Trophoblast cell (in vitro differentiated cells and primary cell): ENCODE data around the gene AKAP13.

Experiments used
- DNase-seq, 2 donors: peaks; one replicate each; pipeline ENCODE4 v3.0.0-alpha.2; 2016
- H2AFZ ChIP-seq: 2 replicates; pipeline ENCODE4 v1.6.1; 2013; ENCODE audit warnings: low read length, moderate library complexity, mild to moderate bottlenecking; ENCODE audit not compliant: insufficient read depth, poor library complexity
- H2AK5ac ChIP-seq: 2 replicates; pipeline ENCODE4 v1.6.1; 2013; ENCODE audit warnings: mild to moderate bottlenecking, low read length
- H2BK120ac ChIP-seq: 2 replicates; pipeline ENCODE4 v1.6.1; 2013; ENCODE audit warnings: low read length, mild to moderate bottlenecking, moderate library complexity; ENCODE audit not compliant: insufficient read depth, poor library complexity
- H2BK12ac ChIP-seq: 2 replicates; pipeline ENCODE4 v1.6.1; 2013; ENCODE audit warnings: mild to moderate bottlenecking, low read length, moderate library complexity
- H2BK5ac ChIP-seq: 2 replicates; pipeline ENCODE4 v1.6.1; 2013; ENCODE audit warnings: low read length, low read depth, moderate library complexity, mild to moderate bottlenecking; ENCODE audit not compliant: poor library complexity
- H3K14ac ChIP-seq: 2 replicates; pipeline ENCODE4 v1.6.1; 2013; ENCODE audit warnings: mild to moderate bottlenecking, low read length
- H3K18ac ChIP-seq: 2 replicates; pipeline ENCODE4 v1.6.1; 2013; ENCODE audit warnings: mild to moderate bottlenecking, low read length
- H3K23ac ChIP-seq: 2 replicates; pipeline ENCODE4 v1.6.1; 2013; ENCODE audit warnings: low read length
- H3K27ac ChIP-seq: 2 replicates; pipeline ENCODE4 v1.5.1; 2013; ENCODE audit warnings: low read depth, mild to moderate bottlenecking, inconsistent platforms, low read length, moderate library complexity
- H3K27me3 ChIP-seq: 2 replicates; pipeline ENCODE4 v1.6.1; 2013; ENCODE audit warnings: inconsistent platforms, mild to moderate bottlenecking, low read length, moderate library complexity; ENCODE audit not compliant: insufficient read depth
- H3K36me3 ChIP-seq, 2 experiments: 1 replicate in 1 of 2; 2 replicates in 1 of 2; pipeline ENCODE4 v1.6.1; 2013; ENCODE audit warnings: low read length in 2 of 2, mild to moderate bottlenecking in 2 of 2, moderate library complexity in 1 of 2; ENCODE audit not compliant: insufficient read depth in 2 of 2, control insufficient read depth in 1 of 2
- H3K4ac ChIP-seq: 2 replicates; pipeline ENCODE4 v1.6.1; 2013; ENCODE audit warnings: low read depth, mild to moderate bottlenecking, low read length, moderate library complexity
- H3K4me1 ChIP-seq, 2 experiments: 1 replicate in 1 of 2; 2 replicates in 1 of 2; pipeline ENCODE4 v1.6.1; 2013; ENCODE audit warnings: low read length in 2 of 2, mild to moderate bottlenecking in 2 of 2, moderate library complexity in 1 of 2; ENCODE audit not compliant: insufficient read depth in 2 of 2, control insufficient read depth in 1 of 2
- H3K4me2 ChIP-seq: 2 replicates; pipeline ENCODE4 v1.6.1; 2013; ENCODE audit warnings: inconsistent platforms, mild to moderate bottlenecking, low read length, moderate library complexity
- H3K4me3 ChIP-seq: 2 replicates; pipeline ENCODE4 v1.5.1; 2013; ENCODE audit warnings: mild to moderate bottlenecking, low read depth, low read length, inconsistent platforms
- H3K79me1 ChIP-seq: one replicate; pipeline ENCODE4 v1.6.1; 2013; ENCODE audit warnings: low read length
- H3K79me2 ChIP-seq: 2 replicates; pipeline ENCODE4 v1.6.1; 2013; ENCODE audit warnings: low read length, mild to moderate bottlenecking; ENCODE audit not compliant: control insufficient read depth, insufficient read depth, poor library complexity
- H3K9ac ChIP-seq: 2 replicates; pipeline ENCODE4 v1.6.1; 2013; ENCODE audit warnings: mild to moderate bottlenecking, low read length
- H3K9me3 ChIP-seq: 2 replicates; pipeline ENCODE4 v1.6.1; 2013; ENCODE audit warnings: low read depth, mild to moderate bottlenecking, control low read depth, inconsistent platforms, low read length; ENCODE audit not compliant: insufficient read depth
- H4K12ac ChIP-seq: 2 replicates; pipeline ENCODE4 v1.6.1; 2013; ENCODE audit warnings: low read depth, mild to moderate bottlenecking, low read length, moderate library complexity
- H4K8ac ChIP-seq: 2 replicates; pipeline ENCODE4 v1.6.1; 2013; ENCODE audit warnings: low read depth, mild to moderate bottlenecking, low read length, moderate library complexity
- H4K91ac ChIP-seq: one replicate; pipeline ENCODE4 v1.6.1; 2013; ENCODE audit warnings: low read depth, mild to moderate bottlenecking, low read length, moderate library complexity
- WGBS: extraction: QIAGEN DNeasy Blood & Tissue Kit; methylation state at CpG from one replicate; pipeline ENCODE4 v1.1.7; 2013; ENCODE audit warnings: missing lambda C conversion rate; ENCODE audit not compliant: insufficient read length, insufficient coverage; ENCODE audit errors: extremely low coverage; 5-methylcytosine and 5-hydroxymethylcytosine counted together

The AKAP13 gene

DNA sequence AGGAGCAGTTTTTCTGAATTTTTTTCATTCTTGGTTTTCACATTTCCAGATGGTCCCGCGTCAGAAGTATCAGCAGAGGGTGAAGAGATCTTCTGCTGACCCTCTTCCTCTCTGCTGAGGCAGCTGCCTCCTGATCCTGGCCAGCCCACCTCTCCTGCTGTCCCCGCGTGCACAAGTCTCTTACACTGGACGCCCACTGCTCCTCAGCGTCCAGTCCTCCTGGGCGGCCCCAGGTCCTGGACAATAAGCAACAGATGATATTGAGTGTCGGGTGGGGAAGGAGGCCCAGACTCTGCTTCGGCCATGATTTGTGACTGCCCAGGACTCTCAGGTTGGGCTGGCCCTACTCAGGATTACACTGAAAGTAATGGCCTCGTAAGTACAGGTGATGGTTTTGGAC, 364.2 kb downstream of the AKAP13 start:
- Histone ChIP-seq H3K36me3 (peaks cover 52 to 70% of the 10 kb centered on the region in 2 experiments), H3K27ac (no peak overlapping the region), H2BK5ac (no peak overlapping the region), H3K23ac (no peak overlapping the region), H3K4me3 (no peak overlapping the region), H3K27me3 (no peaks in the 10 kb centered on the region), H3K9ac (no peak overlapping the region), H3K4me1 (no peaks in the 10 kb centered on the region), H2AFZ (no peak overlapping the region), H2AK5ac (no peak overlapping the region), H3K14ac (no peak overlapping the region), H3K4me2 (no peak overlapping the region), H3K4ac (no peak overlapping the region), H4K12ac (no peak overlapping the region), H3K18ac (no peak overlapping the region), H3K79me2 (no peaks in the 10 kb centered on the region), H2BK12ac (no peak overlapping the region), H4K91ac (no peak overlapping the region), H3K9me3 (no peaks in the 10 kb centered on the region), H4K8ac (no peak overlapping the region), H2BK120ac (no peak overlapping the region), H3K79me1 (no peaks in the 10 kb centered on the region)
- no peak for DNase-seq
- WGBS = no CpG with 5 or more reads among the region's 10 CpGs

DNA sequence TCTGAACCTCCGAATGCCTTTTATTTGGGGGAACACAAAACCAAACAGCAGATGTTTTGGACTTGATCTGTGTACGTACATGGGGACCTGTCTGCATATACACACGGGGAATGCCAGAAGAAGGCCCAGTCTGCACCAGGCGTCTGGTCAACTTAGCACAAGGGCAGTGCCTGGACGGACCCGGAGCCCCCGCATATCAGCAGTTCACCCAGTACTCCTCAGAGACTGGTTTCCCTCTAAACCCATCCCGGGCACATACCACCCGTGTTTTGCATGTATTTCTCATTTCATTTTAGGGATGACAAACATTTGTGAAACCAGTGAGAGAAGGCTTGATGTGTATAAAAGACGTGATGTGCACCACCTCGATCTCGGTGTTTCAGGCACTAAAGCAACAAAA, 364.6 kb downstream of the AKAP13 start:
- no peak overlapping the region for H3K18ac ChIP-seq
- H3K14ac ChIP-seq = no peak overlapping the region
- H3K9me3 ChIP-seq = no peaks in the 10 kb centered on the region
- WGBS = no CpG with 5 or more reads among the region's 12 CpGs
- H2BK120ac ChIP-seq = no peak overlapping the region
- no peaks in the 10 kb centered on the region for H3K4me1 ChIP-seq
- H3K23ac ChIP-seq = no peak overlapping the region
- DNase-seq = no peak
- H3K27ac ChIP-seq = no peak overlapping the region
- no peaks in the 10 kb centered on the region for H3K79me2 ChIP-seq
- H2BK5ac ChIP-seq = no peak overlapping the region
- no peak overlapping the region for H2BK12ac ChIP-seq
- H4K91ac ChIP-seq = no peak overlapping the region
- no peak overlapping the region for H3K4ac ChIP-seq
- H3K27me3 ChIP-seq = no peaks in the 10 kb centered on the region
- H4K12ac ChIP-seq = no peak overlapping the region
- H4K8ac ChIP-seq = no peak overlapping the region
- no peak overlapping the region for H2AFZ ChIP-seq
- no peak overlapping the region for H3K9ac ChIP-seq
- no peak overlapping the region for H3K4me2 ChIP-seq
- peaks cover 54 to 69% of the 10 kb centered on the region in 2 experiments for H3K36me3 ChIP-seq
- H3K79me1 ChIP-seq = no peaks in the 10 kb centered on the region
- H3K4me3 ChIP-seq = no peak overlapping the region
- H2AK5ac ChIP-seq = no peak overlapping the region

DNA sequence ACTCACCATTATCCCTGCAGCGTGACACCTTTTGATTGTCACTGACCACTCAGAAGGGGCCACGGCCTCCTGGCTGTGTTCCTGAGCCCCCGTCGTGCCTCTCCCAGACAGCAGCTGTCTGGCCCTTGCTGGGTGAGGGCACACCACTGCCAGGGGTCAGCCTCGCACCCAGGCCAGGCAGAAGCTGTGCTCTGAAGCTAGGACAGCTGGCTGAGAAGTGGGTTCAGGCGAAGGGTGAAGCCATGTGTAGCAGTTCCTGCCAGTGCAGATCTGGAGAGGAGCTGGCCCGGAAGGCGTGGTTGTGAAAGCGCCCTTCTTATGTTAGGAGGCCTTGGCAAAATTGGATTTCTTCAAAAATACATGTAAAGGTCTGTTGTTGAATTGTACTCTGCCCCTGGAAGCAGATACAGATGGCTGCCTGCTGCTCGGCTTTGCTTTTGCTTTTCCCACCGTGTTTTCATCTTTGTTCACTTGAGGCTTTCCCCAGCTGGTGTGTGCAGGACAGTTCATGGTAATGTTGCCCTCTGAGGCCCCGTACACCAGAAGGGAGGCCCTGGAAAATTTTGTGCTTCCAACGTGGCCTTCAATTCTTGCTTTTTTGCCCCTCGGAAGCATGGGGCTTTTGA, 365.2 kb downstream of the AKAP13 start:
- no peak overlapping the region for H2BK120ac ChIP-seq
- no peaks in the 10 kb centered on the region for H3K79me2 ChIP-seq
- no peak overlapping the region for H3K4me2 ChIP-seq
- H3K36me3 ChIP-seq = peaks cover 52 to 66% of the 10 kb centered on the region in 2 experiments
- no peak overlapping the region for H4K91ac ChIP-seq
- H3K9me3 ChIP-seq = no peaks in the 10 kb centered on the region
- H3K23ac ChIP-seq = no peak overlapping the region
- H3K79me1 ChIP-seq = no peaks in the 10 kb centered on the region
- H2BK5ac ChIP-seq = no peak overlapping the region
- H4K8ac ChIP-seq = no peak overlapping the region
- no peaks in the 10 kb centered on the region for H3K27me3 ChIP-seq
- H4K12ac ChIP-seq = no peak overlapping the region
- H3K14ac ChIP-seq = no peak overlapping the region
- no peak overlapping the region for H3K27ac ChIP-seq
- no peak overlapping the region for H3K9ac ChIP-seq
- no peak overlapping the region for H2AFZ ChIP-seq
- WGBS = no CpG with 5 or more reads among the region's 14 CpGs
- H3K18ac ChIP-seq = no peak overlapping the region
- no peak overlapping the region for H2AK5ac ChIP-seq
- no peak for DNase-seq
- peak overlapping the region; percentile 16 for H3K4me3 ChIP-seq
- H3K4me1 ChIP-seq = no peaks in the 10 kb centered on the region
- H3K4ac ChIP-seq = no peak overlapping the region
- no peak overlapping the region for H2BK12ac ChIP-seq

DNA sequence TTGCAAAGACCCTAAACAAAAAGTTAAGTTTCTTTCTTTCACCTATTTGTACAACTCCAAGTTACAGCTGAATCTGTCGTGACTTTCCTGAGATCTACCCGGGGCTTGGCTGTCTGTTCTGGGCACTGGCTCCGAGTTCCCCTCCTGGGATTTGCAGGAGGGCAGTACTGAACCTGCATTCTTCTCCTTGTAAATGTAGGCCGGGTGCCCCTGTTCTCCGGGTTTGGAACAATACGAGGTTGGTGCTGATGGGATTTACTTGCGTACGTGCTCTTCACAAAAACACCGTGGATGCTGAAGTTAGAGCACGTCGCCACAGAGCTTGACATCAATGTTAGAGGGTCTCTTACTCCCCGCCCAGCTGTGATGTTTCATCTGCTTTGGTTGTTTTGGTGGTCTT, 366.2 kb downstream of the AKAP13 start:
- no peak overlapping the region for H3K23ac ChIP-seq
- no peak overlapping the region for H2BK120ac ChIP-seq
- H2BK5ac ChIP-seq = no peak overlapping the region
- H2AK5ac ChIP-seq = no peak overlapping the region
- no peak overlapping the region for H3K9ac ChIP-seq
- no peak overlapping the region for H3K27ac ChIP-seq
- no peak overlapping the region for H4K12ac ChIP-seq
- no peaks in the 10 kb centered on the region for H3K9me3 ChIP-seq
- no peak overlapping the region for H2BK12ac ChIP-seq
- no peak overlapping the region for H2AFZ ChIP-seq
- H3K36me3 ChIP-seq = peaks cover 45 to 58% of the 10 kb centered on the region in 2 experiments
- no peak overlapping the region for H4K8ac ChIP-seq
- no peak for DNase-seq
- H3K4me3 ChIP-seq = no peak overlapping the region
- no peaks in the 10 kb centered on the region for H3K27me3 ChIP-seq
- peaks cover 0 to 2% of the 10 kb centered on the region in 2 experiments for H3K4me1 ChIP-seq
- no peak overlapping the region for H4K91ac ChIP-seq
- H3K14ac ChIP-seq = no peak overlapping the region
- H3K79me2 ChIP-seq = no peaks in the 10 kb centered on the region
- H3K79me1 ChIP-seq = no peaks in the 10 kb centered on the region
- no peak overlapping the region for H3K4me2 ChIP-seq
- H3K18ac ChIP-seq = no peak overlapping the region
- whole genome bisulfite sequencing = no CpG with 5 or more reads among the region's 12 CpGs
- no peak overlapping the region for H3K4ac ChIP-seq
